ENCODE results near the gene TRIM46. TPM values are rescaled to one million over a fixed set of nuclear protein-coding genes. Genes with fewer than 3 reads are reported as not detected.

Gene TRIM46
- total RNA-seq, 1 experiment from 2014 or later = 4.1 TPM

DNA sequence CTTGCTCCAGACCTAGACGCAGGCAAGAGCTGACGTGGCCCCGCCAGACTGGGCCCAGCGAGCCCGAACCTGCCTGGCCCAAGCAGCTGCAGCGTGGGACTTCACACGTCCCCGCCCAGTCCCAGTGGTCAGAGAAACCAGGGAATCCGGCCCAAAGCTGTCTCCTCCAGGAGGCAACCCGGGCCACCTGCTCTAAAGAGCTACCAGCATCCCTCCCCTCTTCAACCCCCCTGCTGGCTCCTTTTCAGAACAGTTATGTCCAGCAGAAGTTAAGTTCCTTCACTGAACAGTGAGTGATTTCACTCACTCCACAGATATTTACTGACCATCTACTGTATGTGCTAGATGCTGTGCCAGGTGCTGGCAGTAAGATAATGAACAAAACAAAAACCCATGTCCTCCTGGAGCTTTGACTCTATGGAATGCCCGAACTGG is 48.1 kb upstream of the TRIM46 start:
- no peak overlapping the region for H3K27ac ChIP-seq (ENCODE audit: low read length)
- ATAC-seq (no peak), DNase-seq (no peak)
- H3K4me1 ChIP-seq (ENCODE audit: insufficient read depth, low read length) = peaks cover 55% of the 10 kb centered on the region
- H3K27me3 ChIP-seq (ENCODE audit: low read length) = no peaks in the 10 kb centered on the region
- H2AFZ ChIP-seq (ENCODE audit: low read length) = no peak overlapping the region
- no peak overlapping the region for H3K9ac ChIP-seq (ENCODE audit: low read length)
- CTCF ChIA-PET = interaction anchor here (0.8 to 1.3 kb wide), 2 partner anchors 34 to 42 kb away, joined by 5 read pairs; no protein-coding TSS in a partner anchor
- intact Hi-C loops (cut with micrococcal nuclease) = no loop called here
- H3K9me2 ChIP-seq (replicated peaks; ENCODE audit: low read length) = no peaks in the 10 kb centered on the region
- H3F3A ChIP-seq (ENCODE audit: low read length, unreplicated experiment) = no peaks in the 10 kb centered on the region
- H3K4me3 ChIP-seq (ENCODE audit: low read length) = 0 out of 2 replicates have a peak overlapping the region, but pooled peaks have one; percentile 85
- no TSS peak for BruUV-seq (replicated peaks)
- TF ChIP-seq EZH2phosphoT487 (IDR thresholded peaks at IDR 0.05; ENCODE audit: borderline replicate concordance, low read length) (no peak), EZH2 (IDR thresholded peaks at IDR 0.05; ENCODE audit: low read length, unreplicated experiment) (no peak)
- TF ChIP-seq, protein P1, sequence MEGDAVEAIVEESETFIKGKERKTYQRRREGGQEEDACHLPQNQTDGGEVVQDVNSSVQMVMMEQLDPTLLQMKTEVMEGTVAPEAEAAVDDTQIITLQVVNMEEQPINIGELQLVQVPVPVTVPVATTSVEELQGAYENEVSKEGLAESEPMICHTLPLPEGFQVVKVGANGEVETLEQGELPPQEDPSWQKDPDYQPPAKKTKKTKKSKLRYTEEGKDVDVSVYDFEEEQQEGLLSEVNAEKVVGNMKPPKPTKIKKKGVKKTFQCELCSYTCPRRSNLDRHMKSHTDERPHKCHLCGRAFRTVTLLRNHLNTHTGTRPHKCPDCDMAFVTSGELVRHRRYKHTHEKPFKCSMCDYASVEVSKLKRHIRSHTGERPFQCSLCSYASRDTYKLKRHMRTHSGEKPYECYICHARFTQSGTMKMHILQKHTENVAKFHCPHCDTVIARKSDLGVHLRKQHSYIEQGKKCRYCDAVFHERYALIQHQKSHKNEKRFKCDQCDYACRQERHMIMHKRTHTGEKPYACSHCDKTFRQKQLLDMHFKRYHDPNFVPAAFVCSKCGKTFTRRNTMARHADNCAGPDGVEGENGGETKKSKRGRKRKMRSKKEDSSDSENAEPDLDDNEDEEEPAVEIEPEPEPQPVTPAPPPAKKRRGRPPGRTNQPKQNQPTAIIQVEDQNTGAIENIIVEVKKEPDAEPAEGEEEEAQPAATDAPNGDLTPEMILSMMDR (conservative IDR thresholded peaks at IDR 0.05; ENCODE audit: low read depth, low read length) = no peak
- no peaks in the 10 kb centered on the region for H3K9me3 ChIP-seq (ENCODE audit: low read length)
- POLR2A ChIA-PET (ENCODE audit: unreplicated experiment) = interaction anchor here (1.0 kb wide), 1 partner anchor 9 kb away, joined by 4 read pairs; no protein-coding TSS in a partner anchor
- no peaks in the 10 kb centered on the region for H3K36me3 ChIP-seq (ENCODE audit: low read depth, low read length)
- H3K79me2 ChIP-seq (ENCODE audit: low read length) = peaks cover 20% of the 10 kb centered on the region
- peak overlapping the region; percentile 97 for H3K4me2 ChIP-seq (ENCODE audit: low read length)
- H4K20me1 ChIP-seq (ENCODE audit: low read length) = 0 out of 2 replicates have a peak, but pooled peaks cover 6% of the 10 kb centered on the region

DNA sequence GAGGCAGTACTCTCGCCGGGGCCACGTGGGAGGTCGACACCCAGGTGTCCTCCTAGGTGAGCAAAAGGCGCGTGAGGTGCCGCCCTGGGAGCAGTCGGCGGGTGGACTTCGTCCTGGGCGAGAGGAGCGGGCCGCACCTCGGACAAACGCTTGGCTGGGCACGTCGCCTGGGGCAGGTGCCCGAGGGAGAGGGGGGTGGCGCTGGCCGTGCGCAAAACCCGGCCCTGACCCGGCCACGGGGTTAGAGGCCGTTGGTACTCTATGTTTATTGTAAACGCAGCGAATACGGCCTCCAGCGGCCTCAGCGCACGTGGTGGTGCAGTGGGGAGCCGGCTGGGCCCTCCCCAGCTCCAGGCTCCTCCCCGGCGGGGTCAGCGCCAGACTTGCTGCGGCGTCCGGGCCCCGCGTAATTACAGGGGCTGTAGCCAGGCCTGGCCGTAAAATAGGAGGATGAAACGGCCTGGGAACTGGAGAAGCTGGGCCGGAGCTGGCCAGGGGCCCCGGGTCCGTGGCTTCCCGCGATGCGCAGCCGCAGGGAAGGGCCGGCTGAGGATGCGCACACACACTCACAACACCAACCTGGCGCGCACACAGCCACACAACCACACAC is 47.6 kb upstream of the TRIM46 start:
- H3K4me1 ChIP-seq (ENCODE audit: insufficient read depth, low read length) = peaks cover 61% of the 10 kb centered on the region
- no peaks in the 10 kb centered on the region for H3F3A ChIP-seq (ENCODE audit: low read length, unreplicated experiment)
- BruUV-seq (replicated peaks) = no TSS peak
- H4K20me1 ChIP-seq (ENCODE audit: low read length) = 0 out of 2 replicates have a peak, but pooled peaks cover 6% of the 10 kb centered on the region
- no peak overlapping the region for H3K27ac ChIP-seq (ENCODE audit: low read length)
- ATAC-seq (peak; percentile 0; the same call in 1 of the 2 replicates), DNase-seq (peak; percentile 10)
- no peaks in the 10 kb centered on the region for H3K9me3 ChIP-seq (ENCODE audit: low read length)
- POLR2A ChIA-PET (ENCODE audit: unreplicated experiment) = interaction anchor here (1.0 kb wide), 1 partner anchor 9 kb away, joined by 4 read pairs; no protein-coding TSS in a partner anchor
- no peaks in the 10 kb centered on the region for H3K27me3 ChIP-seq (ENCODE audit: low read length)
- intact Hi-C loops (cut with micrococcal nuclease) = no loop called here
- peak overlapping the region; percentile 85 for H3K4me3 ChIP-seq (ENCODE audit: low read length)
- peak overlapping the region; percentile 97 for H3K4me2 ChIP-seq (ENCODE audit: low read length)
- H2AFZ ChIP-seq (ENCODE audit: low read length) = peak overlapping the region; percentile 65
- peaks cover under 1% of the 10 kb centered on the region; the same call in 1 of the 2 replicates for H3K36me3 ChIP-seq (ENCODE audit: low read depth, low read length)
- H3K9me2 ChIP-seq (replicated peaks; ENCODE audit: low read length) = no peaks in the 10 kb centered on the region
- CTCF ChIA-PET = interaction anchor here (0.6 to 1.3 kb wide), 3 partner anchors 13 to 41 kb away, joined by 5 to 8 read pairs (median 5); no protein-coding TSS in a partner anchor
- H3K79me2 ChIP-seq (ENCODE audit: low read length) = peaks cover 26% of the 10 kb centered on the region
- TF ChIP-seq, protein P1 (conservative IDR thresholded peaks at IDR 0.05; ENCODE audit: low read depth, low read length) = no peak
- no peak for TF ChIP-seq EZH2phosphoT487 (IDR thresholded peaks at IDR 0.05; ENCODE audit: borderline replicate concordance, low read length)
- TF ChIP-seq EZH2 (IDR thresholded peaks at IDR 0.05; ENCODE audit: low read length, unreplicated experiment) = no peak
- H3K9ac ChIP-seq (ENCODE audit: low read length) = peak overlapping the region; percentile 95

Measured in PC-3 (cell line).